ENCODE results near the gene ELAC2.

ELAC2 gene

DNA sequence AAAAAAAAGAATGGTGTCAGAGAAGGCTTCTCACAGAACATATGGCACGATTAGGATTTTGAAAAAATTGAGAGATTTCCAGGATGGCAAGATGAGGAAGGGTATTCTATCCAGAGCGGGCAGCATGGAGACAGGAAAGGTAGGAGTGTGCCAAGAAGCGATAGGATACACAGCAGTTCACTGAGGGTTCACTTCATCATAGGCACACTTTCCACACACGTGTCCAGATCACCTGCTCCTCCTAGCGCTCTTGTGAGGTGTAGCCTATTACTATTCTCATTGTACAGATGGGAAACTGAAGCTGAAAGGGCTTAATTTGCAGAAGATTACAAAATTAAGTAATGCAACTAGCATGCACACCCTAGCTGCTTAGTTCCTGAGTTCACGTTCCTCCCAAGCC, 6.2 kb upstream of the ELAC2 start:
- no peak for DNase-seq (ENCODE audit: low read depth)

DNA sequence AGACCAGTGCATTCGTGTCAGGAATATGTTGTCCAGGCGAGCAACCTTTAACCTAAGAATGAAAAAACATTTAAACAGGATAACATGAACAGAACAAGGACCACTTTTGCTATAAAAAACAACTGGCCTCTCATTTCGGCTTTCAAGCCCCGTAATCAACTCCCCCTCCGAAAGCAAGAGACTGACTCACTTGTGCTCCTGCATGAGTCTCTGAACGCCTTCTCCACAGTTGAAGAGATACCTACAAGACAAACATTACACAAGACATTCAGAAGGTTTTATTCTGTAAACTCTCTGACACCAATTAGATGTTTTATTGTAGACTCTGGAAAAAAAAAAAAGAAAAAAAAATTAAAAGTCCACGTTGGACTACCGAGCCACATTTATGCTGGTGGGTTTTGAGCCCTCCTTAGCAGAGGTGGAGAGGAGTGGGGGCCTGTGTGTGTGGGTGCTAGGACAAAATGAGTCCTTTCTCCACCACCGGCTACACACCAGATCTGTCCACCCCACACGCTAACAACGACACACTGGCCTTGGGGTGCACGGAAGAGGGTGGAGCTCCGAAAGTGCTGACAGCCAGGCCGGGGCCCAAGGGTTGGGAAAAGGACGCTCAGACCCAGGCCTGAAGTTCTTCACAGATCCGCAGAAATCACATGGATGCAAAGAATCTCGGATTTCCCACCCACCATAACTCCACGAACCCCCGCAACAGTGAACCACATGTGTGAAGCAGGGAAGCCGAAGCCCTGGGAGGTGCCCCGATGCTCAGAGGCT, 759 bp downstream of the ELAC2 start:
- DNase-seq (ENCODE audit: low read depth), result no peak

DNA sequence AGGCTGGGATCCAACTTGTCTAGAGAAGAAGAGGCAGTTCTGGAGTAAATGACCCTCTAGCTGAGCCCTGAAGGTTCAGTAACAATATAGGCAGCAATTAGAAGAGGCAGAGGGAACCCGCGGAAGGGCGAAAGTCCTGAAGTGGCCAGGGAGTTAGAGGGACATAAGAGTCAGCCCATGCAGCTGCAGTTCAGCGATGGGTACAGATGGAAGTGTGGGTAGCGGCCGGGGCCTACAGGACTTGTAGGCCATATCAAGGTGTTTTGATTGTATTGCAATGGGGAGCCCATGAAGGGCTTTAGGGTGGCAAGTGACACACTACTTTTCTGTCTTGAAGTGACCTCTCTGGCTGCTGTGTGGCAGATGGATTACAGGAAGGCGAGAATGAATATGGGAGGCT, 3.0 kb downstream of the ELAC2 start:
- DNase-seq (ENCODE audit: low read depth), result no peak

DNA sequence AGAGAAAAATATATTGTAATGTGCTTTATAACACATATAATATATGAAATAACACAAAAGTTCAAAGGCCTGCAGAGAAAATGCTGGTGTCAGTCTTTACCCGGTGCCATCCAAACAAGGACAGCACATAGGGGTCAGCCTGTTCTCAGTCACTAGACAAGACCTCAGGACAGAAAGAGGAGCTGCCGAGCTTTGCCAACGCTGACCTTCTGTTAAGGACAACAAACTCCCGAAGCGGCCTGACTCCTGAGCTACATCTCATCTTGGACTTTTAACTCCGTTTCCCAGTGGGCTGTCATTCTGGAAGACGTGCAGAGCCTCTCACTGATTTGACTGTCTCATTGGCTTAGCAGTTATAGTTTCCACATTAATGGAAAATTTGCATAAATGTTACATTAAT, 6.9 kb downstream of the ELAC2 start:
- DNase-seq (ENCODE audit: low read depth), result no peak

DNA sequence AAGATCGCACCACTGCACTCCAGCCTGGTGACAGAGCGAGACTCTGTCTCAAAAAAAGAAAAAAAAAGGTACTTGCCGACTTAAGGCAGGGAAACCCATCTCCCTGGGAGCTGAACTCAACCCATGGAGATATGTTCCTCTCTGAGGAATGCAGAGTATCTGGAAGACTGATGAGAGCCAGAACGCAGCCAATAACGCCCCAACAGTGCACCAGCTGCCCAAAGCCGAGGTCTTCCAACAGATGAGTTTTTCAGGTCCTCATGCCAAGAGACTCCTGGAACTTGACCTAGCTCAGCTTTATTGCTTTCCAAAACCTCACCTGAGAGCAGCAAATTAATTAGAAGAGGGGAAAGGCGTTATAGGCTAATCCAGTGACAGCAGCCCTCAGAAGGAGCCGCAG, 9.4 kb downstream of the ELAC2 start:
- no peak for DNase-seq (ENCODE audit: low read depth)

DNA sequence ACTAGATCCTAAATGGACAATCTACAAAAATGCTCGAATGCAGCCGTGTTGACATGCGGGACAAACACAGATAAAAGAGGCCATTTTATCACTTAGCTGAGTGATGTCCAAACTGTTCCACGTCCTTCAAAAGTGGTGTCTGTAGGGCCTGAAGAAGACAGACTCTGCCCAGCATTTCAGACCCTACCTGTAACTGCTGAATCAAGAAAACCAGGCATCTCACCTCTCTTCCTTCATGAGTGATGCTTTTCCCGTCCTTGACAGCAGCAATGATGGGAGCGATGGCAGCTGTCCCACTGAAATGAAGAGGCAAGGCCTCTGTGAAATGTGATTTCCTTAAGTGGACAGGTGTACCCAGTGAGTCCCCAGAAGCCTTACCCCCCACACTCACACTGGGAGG, 12.3 kb downstream of the ELAC2 start:
- no peak for DNase-seq (ENCODE audit: low read depth)

DNA sequence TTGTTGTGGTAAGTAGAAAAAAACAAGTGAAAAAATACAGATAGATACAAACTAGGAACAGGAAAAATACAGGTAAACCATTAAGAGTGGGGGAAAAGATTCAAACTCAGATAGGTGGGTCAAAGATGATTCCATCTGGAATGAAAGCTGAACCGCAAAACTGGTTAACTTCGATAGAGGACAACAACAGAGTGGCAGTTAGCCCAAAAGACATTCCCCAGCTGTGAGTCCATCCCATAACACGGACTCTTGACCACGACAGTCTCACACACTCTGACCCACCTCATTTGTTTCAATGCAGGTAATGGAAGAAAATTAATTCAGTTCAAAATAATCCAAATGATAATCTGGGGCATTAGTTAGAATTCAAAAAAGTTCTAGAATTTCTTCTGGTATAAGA, 13.5 kb downstream of the ELAC2 start:
- no peak for DNase-seq (ENCODE audit: low read depth)

DNA sequence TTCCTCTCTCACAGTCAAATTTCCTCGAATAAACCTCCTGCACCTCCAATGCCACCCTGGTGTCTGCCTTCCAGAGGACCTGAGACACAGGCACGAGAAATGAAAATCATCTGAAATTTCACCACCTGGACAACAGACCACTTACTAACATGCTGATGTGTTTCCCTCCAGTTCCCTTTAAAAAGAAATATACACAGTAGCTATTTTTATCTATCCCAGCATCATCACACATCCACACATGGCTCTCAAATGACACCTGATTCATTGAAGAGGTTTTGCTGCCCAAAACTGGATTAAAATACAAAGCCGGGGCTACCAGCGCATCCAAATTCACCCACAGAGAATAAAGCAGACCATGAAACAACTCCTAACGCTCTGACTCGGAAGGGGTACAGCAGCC, 13.9 kb downstream of the ELAC2 start:
- DNase-seq (ENCODE audit: low read depth), result no peak

DNA sequence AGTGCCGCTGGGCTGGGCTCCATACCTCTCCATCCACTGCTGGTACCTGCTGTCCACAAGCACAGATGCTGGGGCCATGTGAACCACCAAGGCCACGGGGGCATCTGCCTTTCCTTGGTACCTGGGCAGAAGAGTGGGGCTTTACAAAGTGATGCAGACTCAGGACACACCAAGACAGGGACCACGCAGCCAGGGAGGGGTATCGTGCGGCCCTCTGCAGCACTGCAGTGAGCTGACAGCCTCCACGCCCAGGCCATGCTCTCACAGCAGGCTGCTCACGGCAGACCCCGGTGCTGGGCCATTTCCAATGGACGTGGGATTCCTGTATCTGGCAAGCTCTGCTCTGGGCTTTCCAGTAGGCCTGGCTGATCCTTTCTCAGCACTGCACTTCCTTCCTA, 14.4 kb downstream of the ELAC2 start:
- DNase-seq (ENCODE audit: low read depth), result no peak

DNA sequence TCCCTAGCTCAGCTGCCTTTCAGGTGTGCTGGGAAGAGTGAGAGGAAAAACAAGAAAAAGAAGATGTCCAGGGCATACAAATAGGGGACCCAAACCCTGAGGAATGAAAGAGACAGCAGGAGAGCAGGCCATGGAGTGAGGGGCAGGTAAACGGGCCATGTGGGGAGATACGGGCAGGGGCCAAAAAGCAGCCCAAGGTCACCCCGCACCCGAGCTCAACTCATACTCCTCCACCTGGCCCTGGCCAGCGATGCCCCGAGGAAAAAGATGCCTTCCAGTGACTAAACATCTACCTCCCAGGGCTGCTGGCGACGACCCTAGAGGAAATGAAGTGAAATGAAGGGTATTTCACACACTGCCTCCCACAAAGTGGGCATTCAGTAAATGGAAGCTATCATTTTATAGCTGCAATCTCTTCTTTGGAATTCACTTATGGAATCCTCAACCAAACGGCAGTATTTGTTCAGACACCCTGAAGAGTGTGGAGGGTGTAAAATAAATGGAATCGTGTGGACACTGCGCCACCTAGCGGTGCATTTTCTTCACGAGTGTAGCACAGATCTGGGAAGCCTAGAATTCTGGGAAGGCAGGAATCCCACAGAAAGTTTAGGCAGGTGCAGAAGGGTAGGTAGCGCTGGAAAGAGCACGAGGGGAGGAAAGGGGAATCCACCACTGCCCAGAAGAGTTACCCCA, 14.9 kb downstream of the ELAC2 start:
- peak; percentile 10 for DNase-seq (ENCODE audit: low read depth)

DNA sequence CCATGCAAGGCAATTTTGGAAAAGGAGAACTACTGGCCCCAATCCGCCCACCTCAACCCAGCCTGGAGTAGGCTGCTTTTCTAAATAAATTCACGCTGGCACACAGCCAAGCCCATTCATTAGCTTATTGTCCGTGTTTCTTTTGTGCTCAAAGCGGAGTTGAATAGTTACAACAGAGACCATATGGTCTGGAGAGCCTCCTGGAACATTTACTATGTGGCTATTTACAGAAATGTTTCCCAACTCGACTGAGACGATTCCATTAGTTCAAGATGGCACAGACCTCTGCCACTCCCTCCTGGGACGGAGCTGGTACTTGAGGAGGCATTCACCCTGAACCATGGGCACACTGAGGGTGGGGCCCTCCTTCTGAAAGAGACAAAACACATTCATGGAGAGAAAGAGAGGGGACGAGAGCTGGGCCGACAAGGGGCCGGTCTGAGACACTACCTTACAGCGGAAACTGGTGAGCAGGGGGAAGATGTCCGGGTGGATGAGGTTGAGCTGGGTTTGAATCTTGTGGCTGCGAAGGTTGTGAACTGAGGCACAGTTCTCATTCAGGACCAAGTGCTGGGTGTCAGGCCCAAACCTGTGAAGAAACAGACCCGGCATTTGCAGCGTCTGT, 15.7 kb downstream of the ELAC2 start:
- no peak for DNase-seq (ENCODE audit: low read depth)

DNA sequence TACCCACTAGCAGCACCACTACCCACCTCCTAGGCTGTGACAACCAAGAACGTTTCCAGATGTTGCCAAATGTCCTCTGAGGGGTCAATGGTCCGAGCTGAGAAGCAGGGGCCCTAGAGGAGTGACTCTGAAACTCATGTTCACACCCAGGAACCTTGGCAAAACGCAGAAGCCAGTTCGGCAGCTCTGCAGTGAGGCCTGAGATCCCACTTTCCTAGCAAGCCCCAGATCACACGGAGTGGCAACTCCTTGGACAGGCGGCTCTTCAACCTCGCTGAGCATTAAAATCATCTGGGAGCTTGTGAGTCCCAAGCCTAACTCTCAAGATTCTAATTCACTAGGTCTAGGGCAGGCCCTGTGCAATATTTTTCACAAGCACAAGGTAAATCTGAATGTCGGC, 17.3 kb downstream of the ELAC2 start:
- no peak for DNase-seq (ENCODE audit: low read depth)

DNA sequence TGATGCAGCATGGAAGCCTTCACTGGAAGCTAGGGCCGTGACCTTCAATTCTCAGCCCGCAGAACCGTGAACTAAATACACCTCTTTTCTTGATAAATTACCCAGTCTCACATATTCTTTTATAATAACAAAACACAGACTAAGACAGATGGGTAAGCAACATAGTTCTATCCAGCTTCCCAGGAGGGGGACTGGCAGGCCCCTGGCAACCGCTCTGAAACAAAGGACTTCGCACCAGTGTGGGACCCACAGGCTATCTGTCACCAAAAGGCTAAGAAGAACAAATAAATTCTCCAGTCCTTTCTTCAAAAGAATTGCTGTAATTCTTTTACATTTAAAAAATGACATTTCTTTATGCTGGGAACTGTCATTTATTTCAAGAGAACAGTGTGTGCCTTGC, 19.0 kb downstream of the ELAC2 start:
- no peak for DNase-seq (ENCODE audit: low read depth)

DNA sequence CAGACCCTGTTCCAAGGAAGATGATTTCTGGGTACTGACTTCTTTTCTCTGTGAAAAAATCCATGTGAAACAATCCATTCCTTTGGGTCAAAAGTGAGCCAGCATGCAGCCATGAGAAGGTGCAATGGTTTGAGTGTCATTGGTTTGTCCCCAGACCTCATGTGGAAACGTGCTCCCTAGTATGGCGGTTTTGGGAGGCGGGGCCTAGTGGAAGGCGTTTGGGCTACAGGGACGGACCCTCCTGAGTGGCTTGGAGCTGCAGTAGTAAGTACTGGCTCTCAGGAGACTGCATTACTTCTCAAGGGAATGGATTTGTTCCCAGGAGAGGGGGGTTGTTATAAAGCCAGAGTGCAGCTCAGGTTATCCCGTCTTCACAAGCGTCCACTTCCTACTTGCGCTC, 19.4 kb downstream of the ELAC2 start:
- DNase-seq (ENCODE audit: low read depth), result no peak

DNA sequence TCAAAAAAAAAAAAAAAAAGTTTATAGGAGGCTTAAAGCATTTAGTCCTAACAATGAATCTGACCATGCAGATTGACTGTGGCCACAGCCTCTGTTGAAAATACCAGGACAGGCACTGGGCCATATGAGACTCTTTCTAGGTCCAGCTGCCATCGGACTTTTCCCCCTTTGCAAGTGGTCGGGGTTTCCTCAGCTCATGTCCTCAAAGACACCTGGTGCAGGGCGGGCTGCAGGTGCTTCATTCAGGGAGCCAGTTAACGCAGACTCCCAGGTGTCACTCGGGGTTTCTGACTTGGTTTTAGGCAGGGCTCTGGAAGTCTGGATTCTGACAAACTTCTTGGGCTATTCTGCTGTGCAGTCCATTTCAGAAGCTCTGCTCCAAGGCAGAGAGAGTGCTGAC, 20.9 kb downstream of the ELAC2 start:
- no peak for DNase-seq (ENCODE audit: low read depth)

DNA sequence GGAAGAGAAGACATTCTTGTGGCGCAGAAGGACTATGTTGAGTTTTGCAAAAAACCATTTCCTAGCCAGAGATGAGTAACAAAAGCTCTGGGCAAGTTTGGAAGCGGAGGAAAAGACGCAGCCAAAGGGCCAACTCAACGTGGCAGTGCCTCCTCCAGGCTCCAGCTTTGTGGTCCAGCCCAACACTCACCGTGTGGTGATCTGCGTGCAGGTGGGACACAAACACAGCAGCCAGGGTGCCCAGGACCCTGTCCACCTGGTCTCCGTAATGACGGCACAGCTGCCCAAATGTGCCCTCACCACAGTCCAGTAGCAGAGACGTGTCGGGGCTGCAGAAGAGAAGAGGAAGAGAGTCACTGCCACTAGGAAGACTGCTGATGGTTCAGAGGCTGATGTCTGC, 21.5 kb downstream of the ELAC2 start:
- DNase-seq (ENCODE audit: low read depth), result no peak

DNA sequence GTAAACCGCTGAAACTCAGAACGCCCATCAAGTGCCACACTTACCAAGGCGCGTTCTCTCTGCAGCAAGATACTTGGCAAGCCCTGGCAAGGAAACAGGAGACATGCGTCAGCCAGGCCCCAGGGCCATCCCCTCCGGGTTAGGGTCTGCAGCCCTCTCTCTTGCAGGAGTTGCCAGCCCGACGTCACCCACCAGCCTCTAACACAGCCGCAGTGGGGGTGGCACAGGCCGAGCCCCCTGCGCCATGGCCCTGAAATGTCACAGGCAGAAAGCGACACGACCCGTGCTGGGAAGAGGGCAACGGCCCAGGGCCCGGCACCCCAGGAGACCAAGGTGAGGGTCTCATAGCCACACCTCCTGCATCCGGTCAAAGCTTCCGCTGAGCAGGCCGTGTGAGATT, 21.9 kb downstream of the ELAC2 start:
- no peak for DNase-seq (ENCODE audit: low read depth)

DNA sequence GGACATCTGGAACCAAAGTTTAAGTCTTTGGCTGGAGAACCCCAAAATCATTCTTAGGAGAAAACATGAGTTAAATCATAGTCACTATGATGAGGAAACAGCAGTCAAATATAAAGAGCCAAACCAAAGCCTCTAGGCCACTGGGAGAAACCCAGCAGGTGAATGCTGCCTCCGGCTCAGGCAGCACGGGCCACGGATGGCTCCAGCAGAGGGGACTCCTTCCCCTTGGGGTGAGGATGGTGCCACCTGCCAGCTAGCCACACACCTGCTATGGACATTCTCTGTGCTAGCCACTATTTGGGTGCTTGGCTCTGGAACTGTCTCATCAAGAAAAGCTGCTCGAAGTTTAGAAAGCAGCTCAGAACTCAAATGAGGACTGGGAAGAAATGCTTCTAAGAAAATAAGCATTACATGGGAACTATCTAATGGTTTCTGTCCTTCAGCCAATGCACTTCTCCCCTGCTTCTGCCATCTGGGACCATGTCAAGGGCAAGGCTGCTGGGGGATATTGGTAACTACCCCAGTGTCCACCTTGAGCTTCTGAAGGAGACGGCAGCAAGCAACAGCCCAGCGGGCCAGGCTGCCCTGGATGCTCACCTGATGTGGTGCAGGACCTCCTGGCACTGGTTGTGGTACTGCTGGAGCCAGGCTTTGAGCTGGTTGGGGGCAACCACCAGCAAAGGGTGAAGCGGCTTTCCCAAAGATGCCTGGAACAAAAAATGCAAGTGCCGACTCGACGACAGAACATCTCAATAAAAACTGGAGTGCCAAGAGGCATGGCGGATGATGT, 22.5 kb downstream of the ELAC2 start:
- no peak for DNase-seq (ENCODE audit: low read depth)

DNA sequence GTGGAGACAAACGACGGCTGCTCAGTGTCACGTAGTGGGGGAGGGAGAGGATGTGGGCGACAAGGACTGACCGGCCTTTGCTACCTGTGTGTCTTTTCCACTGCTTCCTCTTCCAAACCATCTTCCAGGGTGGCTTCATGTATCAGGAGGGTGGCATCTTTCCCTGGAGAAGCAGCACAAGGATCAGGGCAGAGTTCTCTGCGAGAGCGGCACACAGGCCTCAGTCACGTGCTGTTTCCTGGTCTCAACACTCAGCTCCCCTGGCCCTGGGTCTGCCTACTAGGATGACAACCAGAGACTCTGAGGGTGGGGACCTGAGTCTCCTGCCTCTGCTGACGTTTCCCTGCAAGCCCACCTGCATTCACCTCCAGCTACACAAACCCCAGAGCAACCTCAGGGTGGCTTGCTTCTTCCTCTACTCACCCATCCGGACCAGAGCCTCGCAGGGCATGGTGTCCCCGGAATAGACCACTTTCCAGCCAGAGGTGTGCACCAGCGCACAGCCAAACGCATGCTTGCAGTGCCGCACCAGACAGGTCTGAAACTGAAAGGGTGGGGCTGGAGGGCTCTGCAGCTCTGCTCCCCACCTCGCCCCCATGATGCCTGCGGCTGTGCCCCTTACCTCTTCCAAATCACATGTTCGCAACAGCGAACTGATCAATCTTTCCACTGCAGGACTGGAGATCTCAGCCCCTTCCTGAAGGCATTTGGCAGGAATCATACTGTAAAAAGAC, 23.3 kb downstream of the ELAC2 start:
- no peak for DNase-seq (ENCODE audit: low read depth)

DNA sequence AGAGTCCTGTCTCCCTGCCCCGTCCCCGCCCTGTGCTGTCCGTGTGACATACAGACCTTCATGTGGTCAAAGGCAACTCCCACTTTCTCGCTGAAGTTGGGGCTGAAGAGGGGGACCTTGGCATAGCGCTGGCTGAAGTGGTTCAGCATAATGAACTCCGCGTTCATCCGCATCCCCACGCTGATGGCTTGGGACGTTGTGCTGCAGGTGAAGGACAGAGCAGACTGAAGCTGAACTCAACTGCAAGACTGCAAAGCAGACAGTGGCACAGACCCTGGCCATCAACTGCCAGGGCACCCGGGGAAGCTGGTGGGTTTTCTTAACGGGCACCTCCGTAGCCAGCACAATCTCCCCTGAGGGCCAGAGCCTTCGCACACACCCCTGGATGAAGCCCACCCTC, 24.2 kb downstream of the ELAC2 start:
- no peak for DNase-seq (ENCODE audit: low read depth)

DNA sequence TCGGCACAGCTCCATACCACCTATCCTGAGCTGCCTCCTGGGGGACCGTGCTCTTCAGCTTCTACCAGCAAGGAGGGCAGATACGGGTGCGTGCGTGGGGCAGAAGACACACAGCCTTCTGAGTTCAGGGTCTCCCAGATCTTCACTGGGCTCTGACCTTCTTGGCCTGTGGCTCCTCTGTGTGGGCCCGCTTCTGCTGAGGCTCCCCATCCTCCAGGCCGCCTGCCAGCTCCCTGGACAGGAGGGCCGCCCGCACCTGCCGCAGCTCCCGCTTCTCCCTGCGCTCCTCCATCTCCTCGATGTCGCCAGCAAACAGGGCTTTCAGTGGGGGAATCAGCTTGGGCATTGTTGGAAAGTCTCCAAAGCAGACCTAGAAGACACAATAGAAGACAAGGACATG, 25.2 kb downstream of the ELAC2 start:
- no peak for DNase-seq (ENCODE audit: low read depth)

DNA sequence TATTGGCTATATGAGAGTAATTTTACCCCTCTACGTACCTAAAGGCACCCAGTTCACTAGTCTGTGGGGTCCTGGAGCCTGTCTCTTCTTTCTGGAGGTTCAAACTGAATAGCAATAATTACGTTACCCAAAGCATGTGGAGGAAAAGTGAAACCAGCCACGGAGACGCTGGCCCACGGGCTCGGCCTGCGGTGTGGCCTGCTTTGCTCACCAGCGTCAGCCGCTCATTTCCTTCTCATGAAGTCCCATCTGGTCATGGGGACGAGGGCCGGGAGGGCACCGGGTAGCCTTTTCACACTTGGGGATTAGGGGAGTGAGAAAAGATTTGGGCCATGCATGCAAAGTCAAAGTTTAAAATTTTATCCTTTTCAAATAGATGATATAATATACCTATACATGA, 26.9 kb downstream of the ELAC2 start:
- no peak for DNase-seq (ENCODE audit: low read depth)

Data from stimulated activated CD4-positive, alpha-beta T cell treated with anti-CD3 and anti-CD28 coated beads, Interleukin-2, amount 100 ng/mL, for 4 hours (primary cell).